ENCODE data around the gene LRRN4. TPM values are rescaled to one million over a fixed set of nuclear protein-coding genes. Genes with fewer than 3 reads are reported as not detected.

The LRRN4 gene
- total RNA-seq, 4 donors from 2014 or later: 2.0 TPM; not detected in 3

- no peak for TF ChIP-seq CTCF (IDR thresholded peaks at IDR 0.05; ENCODE audit: low read depth)
Measured at GRCh38 chr20:6029538-6029937, 24.3 kb downstream of the LRRN4 start.

DNA sequence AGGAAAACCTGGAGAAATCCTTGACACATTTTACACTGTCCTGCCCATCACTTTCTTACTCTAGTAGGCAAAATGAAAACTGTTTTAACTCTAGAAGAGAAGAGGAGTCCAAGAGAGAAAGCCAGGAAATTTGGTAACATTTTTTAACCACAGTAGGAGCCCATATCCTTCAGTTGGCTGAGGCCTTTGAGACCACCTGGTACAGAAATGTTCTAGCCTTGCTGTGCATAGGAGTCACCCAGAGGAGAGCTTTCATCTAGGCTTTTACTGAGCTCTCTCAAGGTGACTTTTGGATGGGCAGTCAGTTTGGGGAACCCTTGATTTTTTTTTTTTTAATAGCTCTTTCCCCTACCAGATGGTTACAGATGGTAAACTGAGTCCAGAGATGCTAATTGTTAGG, 25.0 kb downstream of the LRRN4 start:
- TF ChIP-seq CTCF (IDR thresholded peaks at IDR 0.05; ENCODE audit: low read depth): no peak

DNA sequence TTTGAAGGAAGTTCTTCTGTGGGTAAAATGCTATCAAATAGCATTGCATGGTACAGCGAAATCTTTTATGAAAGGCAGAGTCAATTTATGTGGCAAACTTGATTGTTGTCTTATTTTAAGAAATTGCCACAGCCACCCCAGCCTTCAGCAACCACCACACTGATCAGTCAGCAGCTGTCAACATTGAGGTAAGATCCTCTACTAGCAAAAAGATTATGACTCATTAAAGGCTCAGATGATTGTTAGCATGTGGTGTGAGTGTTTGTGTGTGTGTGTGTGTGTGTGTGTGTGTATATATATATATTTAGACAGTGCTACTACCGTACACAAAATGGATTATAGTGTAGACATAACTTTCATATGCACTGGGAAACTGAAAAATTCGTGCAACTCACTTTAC, 27.8 kb downstream of the LRRN4 start:
- TF ChIP-seq CTCF (IDR thresholded peaks at IDR 0.05; ENCODE audit: low read depth): no peak

- no peak for TF ChIP-seq CTCF (IDR thresholded peaks at IDR 0.05; ENCODE audit: low read depth)
Measured at GRCh38 chr20:6024768-6025167, 29.1 kb downstream of the LRRN4 start.

- TF ChIP-seq CTCF (IDR thresholded peaks at IDR 0.05; ENCODE audit: low read depth): no peak
Measured at GRCh38 chr20:6017880-6018279, 36.0 kb downstream of the LRRN4 start.

GRCh38 chr20:6017467-6017866, 36.4 kb downstream of the LRRN4 start:
- no peak for TF ChIP-seq CTCF (IDR thresholded peaks at IDR 0.05; ENCODE audit: low read depth)

DNA sequence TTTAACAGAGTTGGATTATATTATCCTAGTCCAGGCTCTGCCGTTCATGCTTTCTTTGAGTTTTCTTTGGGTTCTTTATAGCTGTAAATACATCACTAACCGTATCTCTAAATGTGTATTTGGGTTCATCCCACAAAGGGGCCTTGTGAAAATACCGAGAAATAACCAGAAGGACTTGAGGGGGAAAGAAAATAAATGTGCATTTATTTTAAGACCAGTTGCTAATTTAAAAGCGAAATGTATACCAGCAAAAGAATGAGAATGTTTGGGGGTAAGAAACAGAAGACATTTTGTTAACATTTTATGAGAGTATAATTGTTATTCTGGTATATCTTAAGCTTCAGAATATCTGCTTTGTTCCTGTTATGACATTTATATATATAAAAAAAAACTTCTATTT, 38.9 kb downstream of the LRRN4 start:
- no peak for TF ChIP-seq CTCF (IDR thresholded peaks at IDR 0.05; ENCODE audit: low read depth)
